ENCODE results near the gene RAB29.

RAB29 gene

DNA sequence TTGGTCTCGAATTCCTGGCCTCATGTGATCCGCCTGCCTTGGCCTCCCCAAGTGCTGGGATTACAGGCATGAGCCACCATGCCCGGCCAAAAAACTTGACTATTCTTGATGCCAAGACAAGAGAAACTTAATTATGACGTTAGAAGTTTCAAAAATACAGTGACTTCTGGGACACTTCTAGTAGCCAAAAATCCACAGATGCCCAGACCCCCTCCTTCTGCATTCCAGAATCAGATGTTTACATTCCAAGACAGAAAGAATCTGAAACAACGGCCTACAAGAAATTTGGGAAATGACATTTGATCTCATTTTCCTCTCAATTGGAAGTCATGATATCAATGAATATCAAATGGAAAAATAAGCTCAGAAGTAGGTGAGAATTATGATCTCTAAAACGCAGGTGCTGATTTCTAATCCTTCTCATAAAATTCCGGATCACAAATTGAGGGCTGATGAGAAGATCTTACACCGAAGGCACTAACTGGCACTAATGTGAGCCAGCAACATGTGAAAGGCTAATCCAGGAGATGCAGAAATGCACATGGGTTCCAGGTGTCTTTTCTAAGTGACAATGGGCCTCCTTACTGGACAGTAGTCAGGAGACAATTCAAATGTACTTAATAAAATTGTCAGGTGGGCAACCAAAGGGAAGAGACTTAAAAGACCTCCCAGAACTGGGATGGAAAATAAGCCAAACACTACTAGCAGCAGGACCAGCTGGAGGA, 5.5 kb downstream of the RAB29 start:
- TF ChIP-seq, protein P1, sequence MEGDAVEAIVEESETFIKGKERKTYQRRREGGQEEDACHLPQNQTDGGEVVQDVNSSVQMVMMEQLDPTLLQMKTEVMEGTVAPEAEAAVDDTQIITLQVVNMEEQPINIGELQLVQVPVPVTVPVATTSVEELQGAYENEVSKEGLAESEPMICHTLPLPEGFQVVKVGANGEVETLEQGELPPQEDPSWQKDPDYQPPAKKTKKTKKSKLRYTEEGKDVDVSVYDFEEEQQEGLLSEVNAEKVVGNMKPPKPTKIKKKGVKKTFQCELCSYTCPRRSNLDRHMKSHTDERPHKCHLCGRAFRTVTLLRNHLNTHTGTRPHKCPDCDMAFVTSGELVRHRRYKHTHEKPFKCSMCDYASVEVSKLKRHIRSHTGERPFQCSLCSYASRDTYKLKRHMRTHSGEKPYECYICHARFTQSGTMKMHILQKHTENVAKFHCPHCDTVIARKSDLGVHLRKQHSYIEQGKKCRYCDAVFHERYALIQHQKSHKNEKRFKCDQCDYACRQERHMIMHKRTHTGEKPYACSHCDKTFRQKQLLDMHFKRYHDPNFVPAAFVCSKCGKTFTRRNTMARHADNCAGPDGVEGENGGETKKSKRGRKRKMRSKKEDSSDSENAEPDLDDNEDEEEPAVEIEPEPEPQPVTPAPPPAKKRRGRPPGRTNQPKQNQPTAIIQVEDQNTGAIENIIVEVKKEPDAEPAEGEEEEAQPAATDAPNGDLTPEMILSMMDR (IDR thresholded peaks at IDR 0.05; ENCODE audit: borderline replicate concordance, control extremely low read depth, extremely low read depth, insufficient read depth, missing control alignments): no peak
- in situ Hi-C loops (cut with MboI; ENCODE audit: low sequenced_read_pairs, unreplicated experiment): no loop called here
- no peak for DNase-seq (ENCODE audit: low spot score)

DNA sequence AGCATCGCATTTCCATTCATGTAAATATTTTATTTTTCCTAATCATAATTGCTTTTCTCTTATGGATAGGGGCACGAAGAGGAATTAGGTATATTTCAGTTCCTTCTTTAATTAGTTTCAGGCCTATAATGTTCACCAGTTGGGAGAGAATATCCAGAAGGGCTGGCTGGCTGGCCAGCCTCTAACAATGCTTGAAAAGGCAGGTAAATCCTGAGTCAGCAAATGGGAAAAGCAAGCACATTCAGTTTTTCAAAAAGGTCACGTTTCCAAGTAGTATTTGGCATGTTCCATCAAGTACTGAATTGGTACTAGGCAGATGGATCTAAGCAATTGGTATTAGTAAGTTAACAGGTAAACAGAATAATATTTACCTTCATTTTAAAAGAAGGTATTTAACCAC, 8.0 kb downstream of the RAB29 start:
- in situ Hi-C loops (cut with MboI; ENCODE audit: low sequenced_read_pairs, unreplicated experiment): no loop called here
- DNase-seq (ENCODE audit: low spot score): no peak
- TF ChIP-seq, protein P1 (IDR thresholded peaks at IDR 0.05; ENCODE audit: borderline replicate concordance, control extremely low read depth, extremely low read depth, insufficient read depth, missing control alignments): no peak

DNA sequence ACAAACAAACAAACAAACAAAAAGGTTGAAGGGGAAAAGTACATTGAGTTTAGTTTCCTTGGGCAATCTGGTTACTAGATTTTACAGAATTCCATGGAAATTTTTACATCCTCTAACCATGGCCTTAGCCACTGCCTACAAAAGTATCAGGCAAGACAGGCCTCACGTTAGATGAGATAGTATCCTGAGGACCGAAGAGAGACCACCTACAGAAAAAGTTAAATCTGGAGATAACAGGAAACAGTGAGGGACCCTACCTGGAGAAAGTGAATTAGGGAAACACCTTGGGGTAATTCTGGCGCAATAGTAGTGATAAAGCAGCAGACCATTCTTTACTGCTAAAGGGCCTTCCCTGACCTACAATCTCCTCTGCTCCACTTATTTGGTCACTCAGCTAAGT, 8.7 kb downstream of the RAB29 start:
- no peak for DNase-seq (ENCODE audit: low spot score)
- TF ChIP-seq, protein P1 (IDR thresholded peaks at IDR 0.05; ENCODE audit: borderline replicate concordance, control extremely low read depth, extremely low read depth, insufficient read depth, missing control alignments): no peak
- in situ Hi-C loops (cut with MboI; ENCODE audit: low sequenced_read_pairs, unreplicated experiment): no loop called here

DNA sequence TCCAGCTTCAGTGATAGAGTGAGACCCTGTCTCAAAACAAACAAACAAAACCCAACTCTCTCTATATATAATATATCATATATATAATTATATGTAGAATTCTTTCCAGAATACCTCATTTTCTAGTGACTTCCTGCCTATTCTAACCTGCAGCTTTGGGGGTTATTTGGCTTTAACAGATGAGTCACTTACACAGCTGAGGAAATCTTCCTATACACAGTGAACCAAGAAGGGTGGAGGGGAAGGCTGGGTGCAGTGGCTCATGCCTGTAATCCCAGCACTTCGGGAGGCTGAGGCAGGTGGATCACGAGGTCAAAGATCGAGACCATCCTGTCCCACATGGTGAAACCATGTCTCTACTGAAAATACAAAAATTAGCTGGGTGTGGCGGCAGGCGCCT, 9.2 kb downstream of the RAB29 start:
- TF ChIP-seq, protein P1 (IDR thresholded peaks at IDR 0.05; ENCODE audit: borderline replicate concordance, control extremely low read depth, extremely low read depth, insufficient read depth, missing control alignments): no peak
- in situ Hi-C loops (cut with MboI; ENCODE audit: low sequenced_read_pairs, unreplicated experiment): no loop called here
- no peak for DNase-seq (ENCODE audit: low spot score)

DNA sequence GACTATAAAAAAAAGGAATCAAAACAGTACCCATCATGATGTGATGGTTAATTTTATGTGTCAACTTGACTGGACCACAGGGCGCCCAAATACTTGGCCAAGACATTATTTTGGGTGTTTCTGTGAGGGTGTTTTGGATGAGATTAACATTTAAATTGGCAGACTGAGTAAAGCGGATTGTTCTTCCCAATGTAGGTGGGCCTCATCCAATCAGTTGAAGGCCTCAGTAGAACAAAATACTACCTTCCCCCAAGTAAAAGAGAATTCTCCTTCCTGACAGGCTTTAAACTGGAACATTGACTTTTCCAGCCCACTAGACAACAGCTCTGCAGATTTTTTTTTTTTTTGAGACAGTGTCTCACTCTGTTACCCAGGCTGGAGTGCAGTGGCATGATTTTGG, 10.7 kb downstream of the RAB29 start:
- DNase-seq (ENCODE audit: low spot score): no peak
- TF ChIP-seq, protein P1 (IDR thresholded peaks at IDR 0.05; ENCODE audit: borderline replicate concordance, control extremely low read depth, extremely low read depth, insufficient read depth, missing control alignments): no peak
- in situ Hi-C loops (cut with MboI; ENCODE audit: low sequenced_read_pairs, unreplicated experiment): no loop called here

DNA sequence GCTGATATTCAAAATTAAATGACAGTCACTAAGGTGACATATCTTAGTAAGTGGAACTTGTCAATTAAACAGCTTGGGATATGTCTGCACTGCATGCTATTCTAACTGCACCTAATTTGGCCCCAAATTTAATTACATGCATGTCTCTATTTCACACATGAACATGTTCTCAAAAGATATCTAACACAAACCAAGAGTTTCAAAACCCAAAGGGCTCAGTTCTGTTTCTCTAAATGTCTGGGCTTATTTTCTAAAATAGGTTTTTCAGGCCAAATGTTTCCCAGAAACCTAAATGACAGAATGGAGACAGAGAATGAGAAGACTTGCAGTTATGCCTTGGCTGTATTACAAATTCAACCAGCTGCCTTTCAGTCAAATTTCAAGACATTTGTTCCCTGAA, 11.3 kb downstream of the RAB29 start:
- TF ChIP-seq, protein P1 (IDR thresholded peaks at IDR 0.05; ENCODE audit: borderline replicate concordance, control extremely low read depth, extremely low read depth, insufficient read depth, missing control alignments): no peak
- in situ Hi-C loops (cut with MboI; ENCODE audit: low sequenced_read_pairs, unreplicated experiment): no loop called here
- DNase-seq (ENCODE audit: low spot score): no peak
